GM21390 (cell line): ENCODE results near the gene PATL2.
A peak's percentile ranks its signal among the peaks of the same experiment; 100 is the strongest.
"Not testable (repeated sequence)": the region's sequence is repeated elsewhere in the genome, so short reads cannot be mapped to it uniquely, and the experiment has no call there.

Experiments
- ATAC-seq: cut with Tn5 transposase; IDR thresholded peaks from one replicate; pipeline ENCODE4 v1.9.1; 2021; ENCODE audit not compliant: unreplicated experiment

The PATL2 gene

GRCh38 chr15:44719293-44719999 is 8.3 kb upstream of the PATL2 start:
- ATAC-seq, result peak; percentile 55

DNA sequence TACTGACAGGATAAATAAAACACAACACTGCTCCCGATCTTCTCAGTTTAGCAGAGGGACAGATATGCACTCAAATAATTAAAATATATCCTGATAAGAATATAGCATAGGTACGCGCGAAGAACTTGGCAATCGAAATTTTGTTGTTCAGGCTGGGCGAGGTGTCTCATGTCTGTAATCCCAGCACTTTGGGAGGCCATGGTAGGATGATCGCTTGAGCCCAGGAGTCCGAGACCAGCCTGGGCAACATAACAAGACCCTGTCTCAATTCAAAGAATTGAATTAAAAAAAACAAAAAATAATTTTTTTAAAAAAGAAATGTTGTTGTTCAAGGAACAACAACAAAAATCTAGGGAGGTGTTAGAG is 7.8 kb upstream of the PATL2 start:
- no peak for ATAC-seq

GRCh38 chr15:44718180-44718926 is 7.2 kb upstream of the PATL2 start:
- ATAC-seq, result no peak

DNA sequence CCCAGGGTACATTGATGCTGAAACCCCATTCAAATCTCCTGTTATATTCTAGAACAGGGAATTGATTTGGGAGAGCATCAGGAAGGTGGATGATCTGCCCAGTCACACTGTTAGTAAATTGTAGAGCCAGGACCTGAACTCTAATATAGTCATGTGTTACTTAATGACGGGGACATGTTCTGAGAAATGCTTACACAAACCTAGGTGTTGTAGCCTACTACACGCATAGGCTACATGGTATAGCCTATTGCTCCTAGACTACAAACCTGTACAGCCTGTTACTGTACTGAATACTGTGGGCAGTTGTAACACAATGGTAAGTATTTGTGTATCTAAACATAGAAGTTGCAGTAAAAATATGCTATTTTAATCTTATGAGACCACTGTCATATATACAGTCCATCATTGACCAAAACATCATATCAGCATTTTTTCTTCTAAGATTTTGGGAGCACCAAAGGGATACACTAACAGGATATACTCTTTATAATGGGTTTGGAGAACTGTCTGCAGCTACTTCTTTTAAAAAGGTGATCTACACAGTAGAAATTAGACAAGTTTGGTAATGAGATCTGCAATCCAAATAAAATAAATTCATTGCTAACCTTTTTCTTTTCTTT is 6.0 kb upstream of the PATL2 start:
- ATAC-seq, result no peak

- no peak for ATAC-seq
Measured at GRCh38 chr15:44715797-44716334, 4.7 kb upstream of the PATL2 start.

DNA sequence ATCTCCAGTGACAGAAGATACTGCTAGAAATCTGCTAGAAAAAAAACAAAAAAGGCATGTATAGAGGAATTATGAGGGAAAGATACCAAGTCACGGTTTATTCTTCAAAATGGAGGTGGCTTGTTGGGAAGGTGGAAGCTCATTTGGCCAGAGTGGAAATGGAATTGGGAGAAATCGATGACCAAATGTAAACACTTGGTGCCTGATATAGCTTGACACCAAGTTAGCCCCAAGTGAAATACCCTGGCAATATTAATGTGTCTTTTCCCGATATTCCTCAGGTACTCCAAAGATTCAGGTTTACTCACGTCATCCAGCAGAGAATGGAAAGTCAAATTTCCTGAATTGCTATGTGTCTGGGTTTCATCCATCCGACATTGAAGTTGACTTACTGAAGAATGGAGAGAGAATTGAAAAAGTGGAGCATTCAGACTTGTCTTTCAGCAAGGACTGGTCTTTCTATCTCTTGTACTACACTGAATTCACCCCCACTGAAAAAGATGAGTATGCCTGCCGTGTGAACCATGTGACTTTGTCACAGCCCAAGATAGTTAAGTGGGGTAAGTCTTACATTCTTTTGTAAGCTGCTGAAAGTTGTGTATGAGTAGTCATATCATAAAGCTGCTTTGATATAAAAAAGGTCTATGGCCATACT is 4.1 kb upstream of the PATL2 start:
- no peak for ATAC-seq

DNA sequence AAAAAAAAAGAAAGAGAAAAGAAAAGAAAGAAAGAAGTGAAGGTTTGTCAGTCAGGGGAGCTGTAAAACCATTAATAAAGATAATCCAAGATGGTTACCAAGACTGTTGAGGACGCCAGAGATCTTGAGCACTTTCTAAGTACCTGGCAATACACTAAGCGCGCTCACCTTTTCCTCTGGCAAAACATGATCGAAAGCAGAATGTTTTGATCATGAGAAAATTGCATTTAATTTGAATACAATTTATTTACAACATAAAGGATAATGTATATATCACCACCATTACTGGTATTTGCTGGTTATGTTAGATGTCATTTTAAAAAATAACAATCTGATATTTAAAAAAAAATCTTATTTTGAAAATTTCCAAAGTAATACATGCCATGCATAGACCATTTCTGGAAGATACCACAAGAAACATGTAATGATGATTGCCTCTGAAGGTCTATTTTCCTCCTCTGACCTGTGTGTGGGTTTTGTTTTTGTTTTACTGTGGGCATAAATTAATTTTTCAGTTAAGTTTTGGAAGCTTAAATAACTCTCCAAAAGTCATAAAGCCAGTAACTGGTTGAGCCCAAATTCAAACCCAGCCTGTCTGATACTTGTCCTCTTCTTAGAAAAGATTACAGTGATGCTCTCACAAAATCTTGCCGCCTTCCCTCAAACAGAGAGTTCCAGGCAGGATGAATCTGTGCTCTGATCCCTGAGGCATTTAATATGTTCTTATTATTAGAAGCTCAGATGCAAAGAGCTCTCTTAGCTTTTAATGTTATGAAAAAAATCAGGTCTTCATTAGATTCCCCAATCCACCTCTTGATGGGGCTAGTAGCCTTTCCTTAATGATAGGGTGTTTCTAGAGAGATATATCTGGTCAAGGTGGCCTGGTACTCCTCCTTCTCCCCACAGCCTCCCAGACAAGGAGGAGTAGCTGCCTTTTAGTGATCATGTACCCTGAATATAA is 2.2 kb upstream of the PATL2 start:
- no peak for ATAC-seq

GRCh38 chr15:44712346-44713005 is 1.4 kb upstream of the PATL2 start:
- no peak for ATAC-seq

- peak; percentile 11 for ATAC-seq
Measured at GRCh38 chr15:44711743-44712345, 721 bp upstream of the PATL2 start.

- no peak for ATAC-seq
Measured at GRCh38 chr15:44710236-44711095, 657 bp downstream of the PATL2 start.

GRCh38 chr15:44706946-44707636 is 4.0 kb downstream of the PATL2 start:
- no peak for ATAC-seq

DNA sequence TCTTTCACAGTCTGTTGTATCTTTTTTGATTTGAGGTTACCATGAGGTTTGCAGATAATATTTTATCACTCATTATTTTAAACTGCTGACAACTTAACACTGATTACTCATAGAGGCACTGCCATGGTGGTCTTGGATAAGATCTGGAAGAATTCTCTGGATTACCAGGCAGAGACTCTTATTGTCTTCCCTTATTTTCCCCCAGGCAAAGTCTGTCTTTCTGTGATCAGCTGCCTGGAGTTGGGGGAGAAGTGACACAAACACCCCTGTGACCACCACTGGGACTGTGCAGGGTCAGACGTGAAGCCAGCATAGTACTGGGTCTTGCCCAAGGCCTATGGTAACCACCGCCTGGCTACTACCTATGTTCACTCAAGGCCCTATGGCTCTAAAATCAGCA is 4.7 kb downstream of the PATL2 start:
- no peak for ATAC-seq

GRCh38 chr15:44705986-44706385 is 5.1 kb downstream of the PATL2 start:
- no peak for ATAC-seq

DNA sequence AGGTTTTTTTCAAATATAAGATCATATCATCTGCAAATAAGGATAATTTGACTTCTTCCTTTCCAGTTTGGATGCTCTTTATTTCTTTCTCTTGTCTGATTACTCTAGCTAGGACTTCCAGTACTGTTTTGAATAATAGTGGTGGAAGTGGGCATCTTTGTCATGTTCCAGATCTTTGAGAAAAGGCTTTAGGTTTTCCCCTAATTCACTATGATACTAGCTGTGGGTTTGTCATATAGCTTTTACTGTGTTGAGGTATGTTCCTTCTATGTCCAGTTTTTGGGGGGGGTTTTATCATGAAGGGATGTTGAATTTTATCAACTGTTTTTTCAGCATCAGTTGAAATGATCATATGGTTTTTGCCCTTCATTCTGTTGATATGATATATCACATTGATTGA is 10.4 kb downstream of the PATL2 start:
- not testable (repeated sequence) for ATAC-seq

- no peak for ATAC-seq
Measured at GRCh38 chr15:44698641-44699040, 12.5 kb downstream of the PATL2 start.

GRCh38 chr15:44697014-44697413 is 14.1 kb downstream of the PATL2 start:
- no peak for ATAC-seq

DNA sequence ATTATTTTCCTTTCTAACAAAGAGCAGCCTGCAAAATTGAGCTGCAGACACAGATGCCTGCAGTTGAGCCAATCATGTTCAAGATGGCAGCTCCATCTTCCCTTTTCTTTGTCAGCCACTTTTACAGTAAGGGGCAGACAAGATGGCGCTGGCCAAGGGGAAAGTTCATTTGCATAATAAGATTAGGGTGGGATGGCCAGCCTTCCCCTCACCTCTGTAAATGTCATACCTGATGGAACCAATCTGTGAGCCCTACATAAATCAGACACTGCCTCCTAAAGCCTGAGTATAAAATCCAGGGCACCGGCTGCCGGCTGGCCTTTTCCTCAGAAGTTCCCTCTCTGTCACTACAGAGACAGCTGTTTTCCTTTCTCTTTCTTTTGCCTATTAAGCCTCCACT is 15.8 kb downstream of the PATL2 start:
- ATAC-seq, result no peak

DNA sequence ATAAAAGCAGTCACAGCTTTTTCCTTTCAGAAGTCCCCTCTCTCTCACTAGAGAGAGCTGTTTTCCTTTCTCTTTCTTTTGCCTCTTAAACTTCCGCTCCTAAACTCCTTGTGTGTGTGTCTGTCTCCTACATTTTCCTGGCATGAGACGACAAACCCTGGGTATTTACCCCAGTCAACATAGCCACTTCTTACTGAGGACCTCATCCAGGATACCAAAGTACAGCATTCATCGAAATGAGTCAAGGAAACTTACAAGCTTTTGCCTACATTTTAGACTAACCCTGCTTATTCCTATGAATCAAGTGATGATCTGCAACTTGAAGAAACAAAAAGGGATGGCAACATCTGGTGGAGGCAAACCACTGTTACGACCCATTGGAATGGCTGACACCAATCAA is 16.7 kb downstream of the PATL2 start:
- ATAC-seq, result no peak
